GM12801 (cell line): ENCODE data around the gene SLC29A3.

Source experiments
- TF ChIP-seq, protein P1 (sequence below): IDR thresholded peaks from one replicate; pipeline ENCODE4 v1.5.1; 2011; ENCODE audit warnings: control low read depth; ENCODE audit not compliant: insufficient read length; ENCODE audit errors: extremely low read depth

SLC29A3 gene

DNA sequence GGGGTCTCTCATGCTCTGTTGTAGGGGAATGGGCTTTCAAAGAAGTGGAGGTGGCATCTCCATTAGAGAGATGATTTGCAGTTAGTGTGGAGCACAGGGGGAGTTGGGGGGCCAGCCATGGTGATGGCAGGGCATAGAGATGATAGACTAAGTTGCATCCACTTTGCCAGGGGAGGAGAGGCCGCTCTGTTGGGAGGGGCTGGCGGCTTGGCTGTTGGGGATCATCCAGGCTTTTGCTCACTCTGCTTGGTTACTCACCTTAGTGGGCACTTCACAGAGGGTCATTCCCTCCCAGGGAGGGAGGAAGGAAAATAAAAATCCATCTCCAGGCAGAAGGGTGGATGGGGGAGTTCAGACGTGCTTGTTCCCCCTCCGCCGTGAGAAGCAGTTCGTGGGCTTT, 46.3 kb downstream of the SLC29A3 start:
- TF ChIP-seq, protein P1, sequence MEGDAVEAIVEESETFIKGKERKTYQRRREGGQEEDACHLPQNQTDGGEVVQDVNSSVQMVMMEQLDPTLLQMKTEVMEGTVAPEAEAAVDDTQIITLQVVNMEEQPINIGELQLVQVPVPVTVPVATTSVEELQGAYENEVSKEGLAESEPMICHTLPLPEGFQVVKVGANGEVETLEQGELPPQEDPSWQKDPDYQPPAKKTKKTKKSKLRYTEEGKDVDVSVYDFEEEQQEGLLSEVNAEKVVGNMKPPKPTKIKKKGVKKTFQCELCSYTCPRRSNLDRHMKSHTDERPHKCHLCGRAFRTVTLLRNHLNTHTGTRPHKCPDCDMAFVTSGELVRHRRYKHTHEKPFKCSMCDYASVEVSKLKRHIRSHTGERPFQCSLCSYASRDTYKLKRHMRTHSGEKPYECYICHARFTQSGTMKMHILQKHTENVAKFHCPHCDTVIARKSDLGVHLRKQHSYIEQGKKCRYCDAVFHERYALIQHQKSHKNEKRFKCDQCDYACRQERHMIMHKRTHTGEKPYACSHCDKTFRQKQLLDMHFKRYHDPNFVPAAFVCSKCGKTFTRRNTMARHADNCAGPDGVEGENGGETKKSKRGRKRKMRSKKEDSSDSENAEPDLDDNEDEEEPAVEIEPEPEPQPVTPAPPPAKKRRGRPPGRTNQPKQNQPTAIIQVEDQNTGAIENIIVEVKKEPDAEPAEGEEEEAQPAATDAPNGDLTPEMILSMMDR: no peak

DNA sequence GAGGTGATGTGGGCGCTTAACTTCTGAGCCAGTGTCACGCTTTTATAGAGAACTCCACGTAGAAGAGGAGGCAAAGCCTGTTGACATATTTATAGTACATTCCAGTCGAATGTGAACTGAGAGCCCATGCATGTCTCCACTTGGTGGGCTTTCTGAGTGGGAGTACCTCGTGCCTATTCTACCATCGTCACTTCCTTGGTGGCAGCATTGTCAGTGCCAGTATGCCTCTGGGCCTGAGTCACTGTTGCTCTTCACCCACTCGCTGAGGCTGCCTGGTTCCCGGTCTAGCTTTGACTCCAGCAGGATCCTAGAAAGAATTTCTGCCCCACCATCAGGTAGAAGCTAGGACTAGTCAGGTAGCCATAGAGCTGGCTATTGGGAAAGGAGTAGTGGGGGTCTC, 47.6 kb downstream of the SLC29A3 start:
- TF ChIP-seq, protein P1: no peak

DNA sequence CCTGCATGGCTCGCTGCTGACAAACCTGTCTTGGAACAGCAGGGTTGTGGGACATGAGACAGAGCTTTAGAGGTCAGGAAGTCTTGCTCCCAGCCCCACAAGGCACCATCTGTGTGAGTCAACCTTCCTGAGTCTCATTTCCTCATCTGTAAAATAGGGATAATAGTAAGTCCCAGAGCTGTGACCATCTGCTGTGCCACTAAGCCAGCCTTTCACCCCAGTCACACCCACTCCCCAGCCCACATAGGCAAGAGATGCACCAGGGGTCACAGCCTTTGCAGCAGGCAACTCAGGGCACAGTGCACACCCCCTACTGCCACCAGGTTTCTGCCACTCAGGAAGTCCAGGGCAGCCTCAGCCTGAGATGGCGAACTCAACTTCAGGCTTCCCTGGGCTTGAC, 48.2 kb downstream of the SLC29A3 start:
- TF ChIP-seq, protein P1: no peak

GRCh38 chr10:71368176-71368575, 49.1 kb downstream of the SLC29A3 start:
- TF ChIP-seq, protein P1: no peak

- TF ChIP-seq, protein P1: no peak
These were observed 49.6 kb downstream of the SLC29A3 start for GRCh38 chr10:71368643-71369042.

GRCh38 chr10:71369602-71370001, 50.5 kb downstream of the SLC29A3 start:
- TF ChIP-seq, protein P1: no peak

DNA sequence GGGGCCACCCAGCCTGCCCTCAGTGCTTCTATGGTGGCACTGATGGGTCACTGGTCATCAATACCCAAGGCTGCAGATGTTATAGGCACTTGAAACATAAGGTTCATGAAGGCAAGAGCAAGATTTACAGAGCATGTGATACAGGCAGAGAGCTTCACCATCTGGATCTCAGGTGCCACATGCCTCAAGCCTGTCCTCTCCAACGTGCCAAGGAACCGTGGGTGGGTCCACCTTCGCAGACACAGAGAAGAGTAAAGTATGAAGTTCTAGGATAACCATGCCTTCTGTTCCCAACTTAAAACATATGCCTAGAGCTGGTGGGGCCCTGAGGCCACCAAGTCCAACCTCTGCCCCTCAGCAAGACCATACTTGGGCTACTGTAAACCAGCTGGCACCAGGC, 51.0 kb downstream of the SLC29A3 start:
- TF ChIP-seq, protein P1: no peak

- TF ChIP-seq, protein P1: no peak
These were observed 52.7 kb downstream of the SLC29A3 start for GRCh38 chr10:71371750-71372166.
